PC-9 (cell line): ENCODE data around the gene MAP3K4.

ENCODE experiments used
- EZH2 ChIP-seq: fragments of 200-600 bp; sonication (generic); IDR thresholded peaks from 2 replicates; pipeline ENCODE4 v1.8.0; 2017; ENCODE audit warnings: antibody characterized with exemption, low read depth
- TF ChIP-seq, protein P1 (sequence below): fragments of 200-600 bp; sonication (generic); conservative IDR thresholded peaks from 2 replicates; pipeline ENCODE4 v1.6.1; 2017; ENCODE audit warnings: mixed run types, antibody characterized with exemption, mild to moderate bottlenecking, moderate library complexity

DNA sequence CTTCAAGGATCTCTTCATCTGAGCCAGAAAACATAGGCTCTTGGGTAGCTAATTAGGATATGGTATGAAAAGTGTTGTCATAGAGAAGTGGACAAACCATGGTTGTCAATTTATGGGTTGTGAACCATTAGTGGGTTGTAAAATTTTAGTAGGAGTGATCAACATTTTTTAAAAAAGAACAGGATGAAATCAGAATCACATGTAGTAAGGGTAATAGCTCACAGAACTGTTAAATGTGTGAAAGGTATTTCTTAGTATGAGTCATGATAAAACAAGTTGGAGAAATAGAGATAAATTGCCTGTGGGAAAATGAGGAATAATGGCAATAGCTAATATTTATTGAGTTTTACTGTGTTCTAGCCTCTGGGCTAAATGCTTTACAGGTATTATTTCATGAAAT is 113.4 kb downstream of the MAP3K4 start:
- TF ChIP-seq, protein P1, sequence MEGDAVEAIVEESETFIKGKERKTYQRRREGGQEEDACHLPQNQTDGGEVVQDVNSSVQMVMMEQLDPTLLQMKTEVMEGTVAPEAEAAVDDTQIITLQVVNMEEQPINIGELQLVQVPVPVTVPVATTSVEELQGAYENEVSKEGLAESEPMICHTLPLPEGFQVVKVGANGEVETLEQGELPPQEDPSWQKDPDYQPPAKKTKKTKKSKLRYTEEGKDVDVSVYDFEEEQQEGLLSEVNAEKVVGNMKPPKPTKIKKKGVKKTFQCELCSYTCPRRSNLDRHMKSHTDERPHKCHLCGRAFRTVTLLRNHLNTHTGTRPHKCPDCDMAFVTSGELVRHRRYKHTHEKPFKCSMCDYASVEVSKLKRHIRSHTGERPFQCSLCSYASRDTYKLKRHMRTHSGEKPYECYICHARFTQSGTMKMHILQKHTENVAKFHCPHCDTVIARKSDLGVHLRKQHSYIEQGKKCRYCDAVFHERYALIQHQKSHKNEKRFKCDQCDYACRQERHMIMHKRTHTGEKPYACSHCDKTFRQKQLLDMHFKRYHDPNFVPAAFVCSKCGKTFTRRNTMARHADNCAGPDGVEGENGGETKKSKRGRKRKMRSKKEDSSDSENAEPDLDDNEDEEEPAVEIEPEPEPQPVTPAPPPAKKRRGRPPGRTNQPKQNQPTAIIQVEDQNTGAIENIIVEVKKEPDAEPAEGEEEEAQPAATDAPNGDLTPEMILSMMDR: no peak
- no peak for TF ChIP-seq EZH2
